Inflammatory macrophage treated with lipopolysaccharide for 1 hour (primary cell): ENCODE measurements around the gene HUS1B.

Experiments used
- DNase-seq, 2 donors: peaks; one replicate each; pipeline ENCODE4 v3.0.0-alpha.2; 2020 to 2022

The HUS1B gene

DNA sequence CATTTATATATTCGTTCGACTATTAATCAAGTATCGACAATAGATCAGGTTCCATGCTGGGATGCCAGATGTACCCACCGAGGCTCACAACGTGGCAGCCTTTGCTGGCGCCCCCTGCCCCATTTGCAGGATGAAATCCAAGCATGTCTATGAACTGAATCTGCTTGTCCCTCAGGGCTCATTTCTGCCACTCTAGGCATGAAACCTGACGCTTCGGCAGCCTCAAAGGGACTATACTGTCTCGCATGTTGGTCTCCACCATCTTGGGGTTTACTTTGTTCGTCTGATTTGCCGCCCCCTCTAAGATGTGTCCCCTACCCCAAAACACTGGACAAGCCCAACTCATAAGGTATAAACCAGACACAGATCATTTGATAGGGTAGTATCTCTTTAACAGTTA lies 36.7 kb downstream of the HUS1B start:
- no peak for DNase-seq

GRCh38 chr6:617456-618100 lies 39.3 kb downstream of the HUS1B start:
- no peak for DNase-seq

DNA sequence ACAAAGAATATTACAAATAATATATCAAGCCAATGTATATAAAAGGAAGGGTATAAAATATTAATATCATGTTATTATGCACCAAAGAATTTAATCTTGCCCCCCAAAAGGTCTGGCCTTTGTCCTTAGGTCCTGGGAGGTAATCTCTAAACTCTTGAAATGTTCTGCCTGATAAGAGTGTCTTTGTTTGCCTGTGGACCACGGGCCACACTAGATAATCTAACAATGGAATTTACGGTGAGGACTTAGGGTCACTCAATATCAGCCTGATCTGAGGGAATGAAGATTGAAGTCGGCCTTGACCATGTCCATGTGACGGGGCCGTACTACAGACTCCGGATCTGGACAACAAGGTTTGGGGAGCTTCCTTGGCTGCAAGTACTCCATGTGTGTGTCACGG lies 42.9 kb downstream of the HUS1B start:
- no peak for DNase-seq

DNA sequence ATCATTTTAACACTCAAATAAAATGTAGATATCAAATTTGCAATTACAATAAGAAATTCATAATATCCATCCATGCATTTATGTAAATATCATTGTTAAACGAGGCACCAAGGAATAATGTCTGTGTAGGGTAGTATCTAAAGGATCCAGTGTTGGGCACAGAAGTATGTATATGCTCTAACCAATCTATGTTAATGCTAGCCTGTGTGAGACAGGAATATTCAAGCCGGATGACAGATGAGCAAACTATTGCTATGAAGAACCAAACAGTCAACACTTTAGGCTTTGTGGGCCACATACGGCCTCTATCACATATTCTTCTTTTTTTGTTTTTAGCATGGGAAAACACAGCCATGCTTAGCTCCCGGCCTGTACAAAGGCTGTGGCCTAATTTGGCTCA lies 45.0 kb downstream of the HUS1B start:
- no peak for DNase-seq

DNA sequence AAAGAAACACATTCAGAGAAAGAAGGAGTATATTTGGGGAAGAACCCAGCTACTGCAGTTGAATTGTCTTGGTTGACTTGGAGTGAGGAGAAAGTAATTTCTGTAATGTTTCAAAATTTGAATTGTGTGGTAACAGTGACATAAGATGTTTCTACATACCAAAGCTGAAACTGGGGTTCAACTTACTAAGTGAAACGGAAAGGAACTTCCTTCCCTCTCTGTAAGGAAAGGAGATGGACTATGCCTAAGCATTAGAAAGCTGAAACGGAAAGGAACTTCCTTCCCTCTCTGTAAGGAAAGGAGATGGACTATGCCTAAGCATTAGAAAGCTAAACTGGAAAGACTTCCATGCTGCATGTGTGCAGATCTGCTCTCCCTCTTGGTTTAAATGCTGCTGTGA lies 46.0 kb downstream of the HUS1B start:
- DNase-seq, result peak; percentile 64 to 69

GRCh38 chr6:609905-610304 lies 47.0 kb downstream of the HUS1B start:
- DNase-seq, result no peak

- no peak for DNase-seq
Measured at GRCh38 chr6:606829-607379, 50.0 kb downstream of the HUS1B start.
